K562 (cell line): Measurements from ENCODE around the gene ACTL9. TPM values are rescaled to one million over a fixed set of nuclear protein-coding genes. Genes with fewer than 3 reads are reported as not detected.

Experiments used
- ARID1B ChIP-seq: fragments of 450-650 bp; IDR thresholded peaks from 2 replicates; pipeline ENCODE4 v1.6.1; 2016; ENCODE audit warnings: antibody characterized with exemption, mild to moderate bottlenecking, inconsistent platforms
- BACH1 ChIP-seq: fragments of 200-800 bp; sonication (Bioruptor generic); IDR thresholded peaks from 2 replicates; pipeline ENCODE4 v1.6.1; 2016; ENCODE audit warnings: missing genetic modification characterization, missing compliant biosample characterization
- CC2D1A ChIP-seq: fragments of 450-650 bp; IDR thresholded peaks from 2 replicates; pipeline ENCODE4 v1.6.1; 2017; ENCODE audit warnings: mild to moderate bottlenecking
- COPS2 ChIP-seq: fragments of 450-650 bp; conservative IDR thresholded peaks from 2 replicates; pipeline ENCODE4 v1.6.1; 2016; ENCODE audit warnings: mild to moderate bottlenecking, moderate library complexity
- CTBP1 ChIP-seq: fragments of 450-650 bp; IDR thresholded peaks from 2 replicates; pipeline ENCODE4 v1.6.1; 2016; ENCODE audit warnings: borderline replicate concordance
- EP300 ChIP-seq: IDR thresholded peaks from 2 replicates; pipeline ENCODE4 v1.6.1; 2012; ENCODE audit warnings: low read length, improper control_type of control experiment
- FOS ChIP-seq: IDR thresholded peaks from 3 replicates; pipeline ENCODE4 v1.6.1; 2011; ENCODE audit not compliant: insufficient read length; ENCODE audit errors: extremely low read depth
- FOSL1 ChIP-seq: fragments of 200-800 bp; sonication (Bioruptor generic); conservative IDR thresholded peaks from 2 replicates; pipeline ENCODE4 v1.6.1; 2016; ENCODE audit warnings: missing genetic modification characterization, missing compliant biosample characterization
- GABPA ChIP-seq: fragments of 200-800 bp; sonication (Bioruptor generic); conservative IDR thresholded peaks from 2 replicates; pipeline ENCODE4 v1.6.1; 2016; ENCODE audit warnings: low read depth, missing genetic modification characterization, missing compliant biosample characterization
- GATAD2B ChIP-seq: fragments of 450-650 bp; IDR thresholded peaks from 2 replicates; pipeline ENCODE4 v1.6.1; 2017; ENCODE audit warnings: mild to moderate bottlenecking, borderline replicate concordance
- HDGF ChIP-seq: fragments of 450-650 bp; IDR thresholded peaks from 2 replicates; pipeline ENCODE4 v1.6.1; 2016
- ILK ChIP-seq: fragments of 450-650 bp; IDR thresholded peaks from 2 replicates; pipeline ENCODE4 v1.6.1; 2016; ENCODE audit warnings: missing genetic modification characterization, low read depth, mild to moderate bottlenecking, missing compliant biosample characterization, moderate library complexity, borderline replicate concordance
- JUN ChIP-seq, 2 experiments: sonication (generic) in 1 of 2; formaldehyde crosslinking in 1 of 2; IDR thresholded peaks; 2 replicates each; pipeline versions ENCODE4 v1.6.1 to v1.8.0; 2012 to 2022; ENCODE audit warnings: borderline replicate concordance in 2 of 2, mild to moderate bottlenecking in 2 of 2, improper control_type of control experiment in 1 of 2, low read depth in 1 of 2, low read length in 1 of 2, missing genetic modification reagents in 1 of 2
- KDM1A ChIP-seq, 2 experiments: fragments of 450-650 bp; IDR thresholded peaks; 2 replicates each; pipeline ENCODE4 v1.6.1; 2016; ENCODE audit warnings: mild to moderate bottlenecking in 2 of 2
- SOX6 ChIP-seq: fragments of 450-650 bp; IDR thresholded peaks from 2 replicates; pipeline ENCODE4 v1.6.1; 2014; ENCODE audit warnings: mild to moderate bottlenecking
- ZKSCAN1 ChIP-seq: fragments of 150-350 bp; IDR thresholded peaks from 2 replicates; pipeline ENCODE4 v1.6.1; 2016; ENCODE audit warnings: low read depth, low read length
- ZNF316 ChIP-seq: fragments of 450-650 bp; IDR thresholded peaks from 2 replicates; pipeline ENCODE4 v1.6.1; 2016
- ZNF766 ChIP-seq: fragments of 200-800 bp; sonication (Bioruptor generic); conservative IDR thresholded peaks from 2 replicates; pipeline ENCODE4 v1.6.1; 2016; ENCODE audit warnings: missing genetic modification characterization, missing compliant biosample characterization
- polyA plus RNA-seq, 8 experiments: library from polyadenylated mRNA; depleted of rRNA in 4 of 8; stranded (reverse) in 5 of 8; unstranded in 3 of 8; fragments of >200 nt; fragmentation: Nextera tagmentation in 2 of 8; fragmentation: Illumina TruSeq in 1 of 8; extraction: Ambion mirVana in 2 of 8; extraction: Trizol in 1 of 8; gene quantifications; 2 replicates each; pipeline versions ENCODE4 v1.2.1 to v1.2.3, GENCODE V29; 2011 to 2014; ENCODE audit warnings: inconsistent platforms in 1 of 8, missing spikeins in 1 of 8
- total RNA-seq, 7 experiments: library from RNA; depleted of rRNA in 6 of 7; stranded (reverse); fragments of >200 nt in 6 of 7; fragmentation: Illumina TruSeq in 2 of 7; extraction: Trizol in 2 of 7; gene quantifications; 2 replicates each; pipeline versions ENCODE4 v1.2.1 to v1.2.3, GENCODE V29; 2011 to 2021; ENCODE audit warnings: low replicate concordance in 1 of 7
- TF ChIP-seq, protein P1 (sequence below): fragments of 450-650 bp; IDR thresholded peaks from 2 replicates; pipeline ENCODE4 v1.6.1; 2016; ENCODE audit warnings: low read depth, mild to moderate bottlenecking, moderate library complexity
- TF ChIP-seq, protein P2 (sequence below): fragments of 250-450 bp; sonication (Bioruptor Pico); IDR thresholded peaks from 2 replicates; pipeline ENCODE4 v1.4.0; 2020
- TF ChIP-seq, protein P3 (sequence below): IDR thresholded peaks from 3 replicates; pipeline ENCODE4 v1.6.1; 2011; ENCODE audit warnings: borderline replicate concordance, mild to moderate bottlenecking; ENCODE audit not compliant: insufficient read length, insufficient read depth

ACTL9 gene
- total and polyA plus RNA-seq, 9 of the 15 experiments (the other 6 are each of a cell fraction or from before 2014, with no cell fraction given) = not detected

DNA sequence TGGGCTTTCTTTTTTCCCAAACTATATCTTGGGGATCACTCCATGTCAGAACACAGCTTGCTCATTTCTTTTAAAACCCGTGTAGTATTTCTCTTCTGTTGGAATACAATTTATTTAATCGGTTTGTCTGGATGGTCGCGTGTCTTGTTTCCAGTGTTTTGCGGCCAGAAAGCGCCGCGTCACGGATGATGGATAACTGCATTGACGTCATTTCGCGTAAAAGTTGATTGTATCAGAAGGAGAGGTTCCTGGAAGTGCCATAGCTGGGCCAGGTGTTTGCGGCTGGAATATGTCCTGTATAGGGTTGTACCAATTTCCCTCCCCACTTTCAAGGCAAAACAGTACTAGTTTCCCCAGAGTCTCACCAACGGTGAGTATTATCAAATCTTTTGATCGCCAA is 9.7 kb downstream of the ACTL9 start (continued):
- TF ChIP-seq, protein P1, sequence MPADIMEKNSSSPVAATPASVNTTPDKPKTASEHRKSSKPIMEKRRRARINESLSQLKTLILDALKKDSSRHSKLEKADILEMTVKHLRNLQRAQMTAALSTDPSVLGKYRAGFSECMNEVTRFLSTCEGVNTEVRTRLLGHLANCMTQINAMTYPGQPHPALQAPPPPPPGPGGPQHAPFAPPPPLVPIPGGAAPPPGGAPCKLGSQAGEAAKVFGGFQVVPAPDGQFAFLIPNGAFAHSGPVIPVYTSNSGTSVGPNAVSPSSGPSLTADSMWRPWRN = 0 out of 2 replicates have a peak, but pooled peaks have one; percentile 29
- 0 out of 2 replicates have a peak, but pooled peaks have one; percentile 34 for TF ChIP-seq EP300
- TF ChIP-seq JUN (IDR thresholded peaks at IDR 0.05; ENCODE audit: borderline replicate concordance, low read depth, low read length) = peak; percentile 67; the same call in 1 of the 2 replicates
- no peak for TF ChIP-seq JUN (CRISPR knock-in tag; IDR thresholded peaks at IDR 0.05; ENCODE audit: borderline replicate concordance)
- TF ChIP-seq ILK (tag) = no peak
- TF ChIP-seq GABPA (tag) = peak; percentile 51
- peak; percentile 54; the same call in 1 of the 2 replicates for TF ChIP-seq ARID1B
- no peak for TF ChIP-seq COPS2
- TF ChIP-seq ZNF766 (CRISPR knock-in tag) = peak; percentile 78
- no peak for TF ChIP-seq CC2D1A
- TF ChIP-seq, protein P2, sequence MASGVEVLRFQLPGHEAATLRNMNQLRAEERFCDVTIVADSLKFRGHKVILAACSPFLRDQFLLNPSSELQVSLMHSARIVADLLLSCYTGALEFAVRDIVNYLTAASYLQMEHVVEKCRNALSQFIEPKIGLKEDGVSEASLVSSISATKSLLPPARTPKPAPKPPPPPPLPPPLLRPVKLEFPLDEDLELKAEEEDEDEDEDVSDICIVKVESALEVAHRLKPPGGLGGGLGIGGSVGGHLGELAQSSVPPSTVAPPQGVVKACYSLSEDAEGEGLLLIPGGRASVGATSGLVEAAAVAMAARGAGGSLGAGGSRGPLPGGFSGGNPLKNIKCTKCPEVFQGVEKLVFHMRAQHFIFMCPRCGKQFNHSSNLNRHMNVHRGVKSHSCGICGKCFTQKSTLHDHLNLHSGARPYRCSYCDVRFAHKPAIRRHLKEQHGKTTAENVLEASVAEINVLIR (CRISPR knock-in tag) = peak; percentile 85
- TF ChIP-seq KDM1A (IDR thresholded peaks at IDR 0.05) = no peak
- TF ChIP-seq ZKSCAN1 = no peak
- peak; percentile 77 for TF ChIP-seq SOX6
- TF ChIP-seq, protein P3, sequence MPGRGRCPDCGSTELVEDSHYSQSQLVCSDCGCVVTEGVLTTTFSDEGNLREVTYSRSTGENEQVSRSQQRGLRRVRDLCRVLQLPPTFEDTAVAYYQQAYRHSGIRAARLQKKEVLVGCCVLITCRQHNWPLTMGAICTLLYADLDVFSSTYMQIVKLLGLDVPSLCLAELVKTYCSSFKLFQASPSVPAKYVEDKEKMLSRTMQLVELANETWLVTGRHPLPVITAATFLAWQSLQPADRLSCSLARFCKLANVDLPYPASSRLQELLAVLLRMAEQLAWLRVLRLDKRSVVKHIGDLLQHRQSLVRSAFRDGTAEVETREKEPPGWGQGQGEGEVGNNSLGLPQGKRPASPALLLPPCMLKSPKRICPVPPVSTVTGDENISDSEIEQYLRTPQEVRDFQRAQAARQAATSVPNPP = no peak
- TF ChIP-seq FOSL1 (tag) = peak; percentile 49; the same call in 1 of the 2 replicates
- no peak for TF ChIP-seq FOS
- TF ChIP-seq HDGF = no peak
- no peak for TF ChIP-seq ZNF316
- TF ChIP-seq GATAD2B = no peak
- TF ChIP-seq CTBP1 = peak; percentile 73; the same call in 1 of the 2 replicates
- TF ChIP-seq BACH1 (tag) = peak; percentile 74; the same call in 1 of the 2 replicates
